Astrocyte of the hippocampus (primary cell): ENCODE data around the gene FAM170B.

Source experiments
- DNase-seq: peaks from one replicate; pipeline ENCODE4 v3.0.0; 2011; ENCODE audit warnings: low read depth, low spot score

The FAM170B gene

GRCh38 chr10:49133706-49134248 is at the start of gene FAM170B:
TSS of gene FAM170B (minus strand) at chr10:49134021. CDS start at chr10:49133918, 103 bp downstream.
- DNase-seq, result no peak

GRCh38 chr10:49182776-49183175 is 49.0 kb upstream of the FAM170B start:
- no peak for DNase-seq

- no peak for DNase-seq
These were observed 46.6 kb upstream of the FAM170B start for GRCh38 chr10:49180444-49180860.

GRCh38 chr10:49179699-49180443 is 46.0 kb upstream of the FAM170B start:
- DNase-seq, result no peak

- DNase-seq, result no peak
These were observed 45.0 kb upstream of the FAM170B start for GRCh38 chr10:49178489-49179471.

- peak; percentile 80 for DNase-seq
These were observed 43.9 kb upstream of the FAM170B start for GRCh38 chr10:49177391-49178355.

- no peak for DNase-seq
These were observed 42.8 kb upstream of the FAM170B start for GRCh38 chr10:49176310-49177268.

- DNase-seq, result no peak
These were observed 41.9 kb upstream of the FAM170B start for GRCh38 chr10:49175587-49176309.

- DNase-seq, result no peak
These were observed 41.2 kb upstream of the FAM170B start for GRCh38 chr10:49174926-49175500.

GRCh38 chr10:49174261-49174925 is 40.6 kb upstream of the FAM170B start:
- no peak for DNase-seq

GRCh38 chr10:49173853-49174252 is 40.0 kb upstream of the FAM170B start:
- no peak for DNase-seq

GRCh38 chr10:49173201-49173772 is 39.5 kb upstream of the FAM170B start:
- no peak for DNase-seq

- DNase-seq, result no peak
These were observed 38.9 kb upstream of the FAM170B start for GRCh38 chr10:49172777-49173132.

GRCh38 chr10:49172061-49172776 is 38.4 kb upstream of the FAM170B start:
- no peak for DNase-seq

GRCh38 chr10:49171326-49172060 is 37.7 kb upstream of the FAM170B start:
- DNase-seq, result no peak

GRCh38 chr10:49170632-49171325 is 37.0 kb upstream of the FAM170B start:
- no peak for DNase-seq
